NCI-H82 treated with DMSO at 0.1 percent for 48 hours (cell line): ENCODE measurements around the gene ABO.
"Not testable (repeated sequence)": the region's sequence is repeated elsewhere in the genome, so short reads cannot be mapped to it uniquely, and the experiment has no call there.

Experiments used
- DNase-seq: peaks from one replicate; lab custom pipeline; 2025; ENCODE audit not compliant: unreplicated experiment; lab: John Stamatoyannopoulos, UW

Gene ABO

GRCh38 chr9:133264235-133264764, 10.7 kb downstream of the ABO start:
- DNase-seq, result no peak

GRCh38 chr9:133263557-133263956, 11.4 kb downstream of the ABO start:
- no peak for DNase-seq

GRCh38 chr9:133262226-133262625, 12.8 kb downstream of the ABO start:
- DNase-seq, result no peak

GRCh38 chr9:133261753-133262120, 13.3 kb downstream of the ABO start:
- DNase-seq, result no peak

GRCh38 chr9:133261103-133261752, 13.8 kb downstream of the ABO start:
- no peak for DNase-seq

- DNase-seq, result no peak
Observed at GRCh38 chr9:133260334-133261102, 14.5 kb downstream of the ABO start.

GRCh38 chr9:133258061-133259015, 16.7 kb downstream of the ABO start:
- no peak for DNase-seq

- no peak for DNase-seq
Observed at GRCh38 chr9:133257465-133257956, 17.5 kb downstream of the ABO start.

GRCh38 chr9:133256686-133257091, 18.3 kb downstream of the ABO start:
- no peak for DNase-seq

GRCh38 chr9:133256136-133256461, 18.9 kb downstream of the ABO start:
- DNase-seq, result no peak

GRCh38 chr9:133255371-133256135, 19.4 kb downstream of the ABO start:
- no peak for DNase-seq

GRCh38 chr9:133254471-133254870, 20.5 kb downstream of the ABO start:
- DNase-seq, result no peak

- no peak for DNase-seq
Observed at GRCh38 chr9:133253268-133253667, 21.7 kb downstream of the ABO start.

- DNase-seq, result no peak
Observed at GRCh38 chr9:133252301-133253020, 22.5 kb downstream of the ABO start.

- DNase-seq, result no peak
Observed at GRCh38 chr9:133251773-133252172, 23.2 kb downstream of the ABO start.

GRCh38 chr9:133251221-133251620, 23.8 kb downstream of the ABO start:
- not testable (repeated sequence) for DNase-seq

- DNase-seq, result no peak
Observed at GRCh38 chr9:133250741-133251170, 24.2 kb downstream of the ABO start.

GRCh38 chr9:133249337-133249736, 25.7 kb downstream of the ABO start:
- no peak for DNase-seq

- DNase-seq, result no peak
Observed at GRCh38 chr9:133248726-133249295, 26.2 kb downstream of the ABO start.
